Measurements from ENCODE around the gene UTP11.

- TF ChIP-seq, protein P1, sequence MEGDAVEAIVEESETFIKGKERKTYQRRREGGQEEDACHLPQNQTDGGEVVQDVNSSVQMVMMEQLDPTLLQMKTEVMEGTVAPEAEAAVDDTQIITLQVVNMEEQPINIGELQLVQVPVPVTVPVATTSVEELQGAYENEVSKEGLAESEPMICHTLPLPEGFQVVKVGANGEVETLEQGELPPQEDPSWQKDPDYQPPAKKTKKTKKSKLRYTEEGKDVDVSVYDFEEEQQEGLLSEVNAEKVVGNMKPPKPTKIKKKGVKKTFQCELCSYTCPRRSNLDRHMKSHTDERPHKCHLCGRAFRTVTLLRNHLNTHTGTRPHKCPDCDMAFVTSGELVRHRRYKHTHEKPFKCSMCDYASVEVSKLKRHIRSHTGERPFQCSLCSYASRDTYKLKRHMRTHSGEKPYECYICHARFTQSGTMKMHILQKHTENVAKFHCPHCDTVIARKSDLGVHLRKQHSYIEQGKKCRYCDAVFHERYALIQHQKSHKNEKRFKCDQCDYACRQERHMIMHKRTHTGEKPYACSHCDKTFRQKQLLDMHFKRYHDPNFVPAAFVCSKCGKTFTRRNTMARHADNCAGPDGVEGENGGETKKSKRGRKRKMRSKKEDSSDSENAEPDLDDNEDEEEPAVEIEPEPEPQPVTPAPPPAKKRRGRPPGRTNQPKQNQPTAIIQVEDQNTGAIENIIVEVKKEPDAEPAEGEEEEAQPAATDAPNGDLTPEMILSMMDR (IDR thresholded peaks at IDR 0.05): no peak
- no peak for TF ChIP-seq POLR2A (IDR thresholded peaks at IDR 0.05)
Measured at GRCh38 chr1:38061290-38061689, 48.8 kb downstream of the UTP11 start.
